ENCODE results near the gene ZCWPW2.

The ZCWPW2 gene

GRCh38 chr3:28386049-28386448 lies 37.5 kb downstream of the ZCWPW2 start:
- no peak for DNase-seq

GRCh38 chr3:28388978-28389377 lies 40.5 kb downstream of the ZCWPW2 start:
- DNase-seq, result no peak

GRCh38 chr3:28399206-28399605 lies 50.7 kb downstream of the ZCWPW2 start:
- DNase-seq, result no peak

- no peak for DNase-seq
Measured at GRCh38 chr3:28406241-28406640, 57.7 kb downstream of the ZCWPW2 start.

GRCh38 chr3:28449398-28449797 lies 100.9 kb downstream of the ZCWPW2 start:
- no peak for DNase-seq

GRCh38 chr3:28462866-28463265 lies 114.3 kb downstream of the ZCWPW2 start:
- DNase-seq, result no peak

GRCh38 chr3:28467414-28467813 lies 118.9 kb downstream of the ZCWPW2 start:
- DNase-seq, result no peak

- peak in 1 of 2 experiments; percentile 65 for DNase-seq
Measured at GRCh38 chr3:28476194-28476593, 127.7 kb downstream of the ZCWPW2 start.

GRCh38 chr3:28476764-28477163 lies 128.2 kb downstream of the ZCWPW2 start:
- no peak for DNase-seq

- DNase-seq, result no peak
Measured at GRCh38 chr3:28485164-28485563, 136.6 kb downstream of the ZCWPW2 start.

GRCh38 chr3:28495301-28495700 lies 146.8 kb downstream of the ZCWPW2 start:
- no peak for DNase-seq

- peak in 1 of 2 experiments; percentile 14 for DNase-seq
Measured at GRCh38 chr3:28502397-28502937, 153.9 kb downstream of the ZCWPW2 start.

GRCh38 chr3:28504976-28505375 lies 156.5 kb downstream of the ZCWPW2 start:
- no peak for DNase-seq

- DNase-seq, result no peak
Measured at GRCh38 chr3:28521663-28522062, 173.1 kb downstream of the ZCWPW2 start.

- no peak for DNase-seq
Measured at GRCh38 chr3:28542351-28542750, 193.8 kb downstream of the ZCWPW2 start.

- DNase-seq, result no peak
Measured at GRCh38 chr3:28544236-28544635, 195.7 kb downstream of the ZCWPW2 start.

- DNase-seq, result no peak
Measured at GRCh38 chr3:28544831-28545230, 196.3 kb downstream of the ZCWPW2 start.

- DNase-seq, result peak; percentile 79 to 86
Measured at GRCh38 chr3:28547677-28548076, 199.2 kb downstream of the ZCWPW2 start.

- no peak for DNase-seq
Measured at GRCh38 chr3:28553175-28553574, 204.7 kb downstream of the ZCWPW2 start.

GRCh38 chr3:28556195-28556594 lies 207.7 kb downstream of the ZCWPW2 start:
- no peak for DNase-seq

GRCh38 chr3:28564211-28564610 lies 215.7 kb downstream of the ZCWPW2 start:
- DNase-seq, result no peak

- no peak for DNase-seq
Measured at GRCh38 chr3:28569357-28569756, 220.8 kb downstream of the ZCWPW2 start.

- no peak for DNase-seq
Measured at GRCh38 chr3:28574036-28574435, 225.5 kb downstream of the ZCWPW2 start.

GRCh38 chr3:28575100-28575745 lies 226.7 kb downstream of the ZCWPW2 start:
- peak in 1 of 2 experiments; percentile 57 for DNase-seq

All from NCI-H526 (cell line).